ENCODE results near the gene GALNT6.

- TF ChIP-seq, protein P1, sequence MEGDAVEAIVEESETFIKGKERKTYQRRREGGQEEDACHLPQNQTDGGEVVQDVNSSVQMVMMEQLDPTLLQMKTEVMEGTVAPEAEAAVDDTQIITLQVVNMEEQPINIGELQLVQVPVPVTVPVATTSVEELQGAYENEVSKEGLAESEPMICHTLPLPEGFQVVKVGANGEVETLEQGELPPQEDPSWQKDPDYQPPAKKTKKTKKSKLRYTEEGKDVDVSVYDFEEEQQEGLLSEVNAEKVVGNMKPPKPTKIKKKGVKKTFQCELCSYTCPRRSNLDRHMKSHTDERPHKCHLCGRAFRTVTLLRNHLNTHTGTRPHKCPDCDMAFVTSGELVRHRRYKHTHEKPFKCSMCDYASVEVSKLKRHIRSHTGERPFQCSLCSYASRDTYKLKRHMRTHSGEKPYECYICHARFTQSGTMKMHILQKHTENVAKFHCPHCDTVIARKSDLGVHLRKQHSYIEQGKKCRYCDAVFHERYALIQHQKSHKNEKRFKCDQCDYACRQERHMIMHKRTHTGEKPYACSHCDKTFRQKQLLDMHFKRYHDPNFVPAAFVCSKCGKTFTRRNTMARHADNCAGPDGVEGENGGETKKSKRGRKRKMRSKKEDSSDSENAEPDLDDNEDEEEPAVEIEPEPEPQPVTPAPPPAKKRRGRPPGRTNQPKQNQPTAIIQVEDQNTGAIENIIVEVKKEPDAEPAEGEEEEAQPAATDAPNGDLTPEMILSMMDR (IDR thresholded peaks at IDR 0.05), result no peak
- no peak for TF ChIP-seq POLR2A (IDR thresholded peaks at IDR 0.05)
These were observed 20.5 kb downstream of the GALNT6 start for GRCh38 chr12:51370667-51371066.
